SK-N-SH (cell line): ENCODE results near the gene INTS6L. TPM values are rescaled to one million over a fixed set of nuclear protein-coding genes. Genes with fewer than 3 reads are reported as not detected.

Experiments used
- CTCF ChIA-PET: fragments of 300-600, 350-600 bp; formaldehyde crosslinking; extraction: SDS; loops from one replicate; lab custom pipeline; 2021; lab: Yijun Ruan, JAX
- POLR2A ChIA-PET: fragments of 350-600 bp; sonication (Branson Sonifier 250); formaldehyde crosslinking; extraction: SDS; loops from one replicate; lab custom pipeline; 2020; ENCODE audit warnings: antibody characterized with exemption, inconsistent platforms; lab: Yijun Ruan, JAX
- DNase-seq: peaks from one replicate; pipeline ENCODE4 v3.0.0; 2012
- H2AFZ ChIP-seq: fragments of 200-600 bp; sonication (generic); 2 replicates; pipeline ENCODE4 v1.8.1; 2016; ENCODE audit warnings: antibody characterized with exemption, mild to moderate bottlenecking, low read depth
- H3F3A ChIP-seq: fragments of 200-600 bp; sonication (generic); replicated peaks from 2 replicates; pipeline ENCODE3; 2016; ENCODE audit warnings: antibody characterized with exemption, mild to moderate bottlenecking; ENCODE audit not compliant: insufficient read depth
- H3K27ac ChIP-seq, 2 experiments: fragments of 200-500 bp in 1 of 2; fragments of 200-600 bp in 1 of 2; sonication (Bioruptor generic) in 1 of 2; sonication (generic), shearing (Covaris generic) in 1 of 2; 2 replicates each; pipeline versions ENCODE4 v1.5.1 to v1.6.1; 2014 to 2016; ENCODE audit warnings: low read depth in 2 of 2, inconsistent platforms in 1 of 2, low read length in 1 of 2, mild to moderate bottlenecking in 1 of 2, mixed read lengths in 1 of 2
- H3K27me3 ChIP-seq: fragments of 200-600 bp; sonication (generic), shearing (Covaris generic); 2 replicates; pipeline ENCODE4 v1.6.1; 2016; ENCODE audit warnings: mixed run types; ENCODE audit not compliant: insufficient read depth
- H3K36me3 ChIP-seq, 2 experiments: fragments of 200-500 bp in 1 of 2; fragments of 200-600 bp in 1 of 2; sonication (Bioruptor generic) in 1 of 2; sonication (generic) in 1 of 2; replicated peaks in 1 of 2; 2 replicates each; pipeline versions ENCODE3 to v1.5.1; 2014 to 2016; ENCODE audit warnings: low read length in 1 of 2, mild to moderate bottlenecking in 1 of 2; ENCODE audit not compliant: insufficient read depth in 2 of 2, control insufficient read depth in 1 of 2
- H3K4me1 ChIP-seq, 2 experiments: fragments of 200-500 bp in 1 of 2; fragments of 200-600 bp in 1 of 2; sonication (Bioruptor generic) in 1 of 2; sonication (generic), shearing (Covaris generic) in 1 of 2; 2 replicates each; pipeline versions ENCODE4 v1.5.1 to v1.6.1; 2014 to 2016; ENCODE audit warnings: low read depth in 1 of 2, low read length in 1 of 2, mixed run types in 1 of 2; ENCODE audit not compliant: insufficient read depth in 2 of 2, control insufficient read depth in 1 of 2
- H3K4me2 ChIP-seq: fragments of 200-600 bp; sonication (generic), shearing (Covaris generic); 2 replicates; pipeline ENCODE4 v1.6.1; 2017; ENCODE audit warnings: mixed run types
- H3K4me3 ChIP-seq, 2 experiments: fragments of 200-500 bp in 1 of 2; fragments of 200-600 bp in 1 of 2; sonication (Bioruptor generic) in 1 of 2; sonication (generic), shearing (Covaris generic) in 1 of 2; 2 replicates each; pipeline versions ENCODE4 v1.5.1 to v1.8.1; 2014 to 2016; ENCODE audit warnings: low read depth in 2 of 2, inconsistent platforms in 1 of 2, low read length in 1 of 2, mild to moderate bottlenecking in 1 of 2, mixed read lengths in 1 of 2, moderate library complexity in 1 of 2
- H3K79me2 ChIP-seq: fragments of 200-600 bp; sonication (generic); 2 replicates; pipeline ENCODE4 v1.8.1; 2017; ENCODE audit warnings: mild to moderate bottlenecking; ENCODE audit not compliant: insufficient read depth
- H3K9ac ChIP-seq: fragments of 200-600 bp; sonication (generic); 2 replicates; pipeline ENCODE4 v1.6.1; 2017; ENCODE audit warnings: mixed run types
- H3K9me2 ChIP-seq: fragments of 200-600 bp; sonication (generic); 2 replicates; pipeline ENCODE4 v1.6.1; 2017; ENCODE audit warnings: mixed run types
- H3K9me3 ChIP-seq: fragments of 200-600 bp; sonication (generic); 2 replicates; pipeline ENCODE4 v1.6.1; 2017; ENCODE audit warnings: mixed run types, mild to moderate bottlenecking, moderate library complexity
- H4K20me1 ChIP-seq: fragments of 200-600 bp; sonication (generic); 2 replicates; pipeline ENCODE4 v1.6.1; 2017; ENCODE audit warnings: mild to moderate bottlenecking, mixed run types; ENCODE audit not compliant: insufficient read depth
- CTCF ChIP-seq: fragments of 200-600 bp; sonication (generic); IDR thresholded peaks from 2 replicates; pipeline ENCODE4 v1.6.1; 2017; ENCODE audit warnings: antibody characterized with exemption, mild to moderate bottlenecking, moderate library complexity
- FOSL2 ChIP-seq: IDR thresholded peaks from 2 replicates; pipeline ENCODE4 v1.4.0; 2012; ENCODE audit warnings: low read depth, mild to moderate bottlenecking, moderate library complexity, borderline replicate concordance
- FOXJ3 ChIP-seq: sonication (generic); formaldehyde crosslinking; IDR thresholded peaks from 2 replicates; pipeline ENCODE4 v1.5.1; 2020; ENCODE audit warnings: mild to moderate bottlenecking, missing genetic modification reagents
- MXI1 ChIP-seq: IDR thresholded peaks from 2 replicates; pipeline ENCODE4 v1.6.1; 2012; ENCODE audit warnings: mild to moderate bottlenecking, low read depth, low read length, improper control_type of control experiment
- POLR2AphosphoS5 ChIP-seq: IDR thresholded peaks from 2 replicates; pipeline ENCODE4 v1.6.1; 2012; ENCODE audit warnings: low read depth, low read length
- RAD21 ChIP-seq: IDR thresholded peaks from 2 replicates; pipeline ENCODE4 v1.6.1; 2012; ENCODE audit warnings: mild to moderate bottlenecking, low read length
- RCOR1 ChIP-seq: fragments of 150-350 bp; IDR thresholded peaks from 2 replicates; pipeline ENCODE4 v1.6.1; 2017; ENCODE audit warnings: antibody characterized with exemption, low read length
- RXRA ChIP-seq: IDR thresholded peaks from 2 replicates; pipeline ENCODE4 v1.4.0; 2012; ENCODE audit warnings: low read depth, mild to moderate bottlenecking, borderline replicate concordance
- SMC3 ChIP-seq: IDR thresholded peaks from 2 replicates; pipeline ENCODE4 v1.6.1; 2012; ENCODE audit warnings: low read depth, low read length, improper control_type of control experiment
- TEAD4 ChIP-seq: IDR thresholded peaks from 2 replicates; pipeline ENCODE4 v1.4.0; 2012; ENCODE audit warnings: mild to moderate bottlenecking, borderline replicate concordance; ENCODE audit not compliant: insufficient read depth
- USF2 ChIP-seq: fragments of 150-350 bp; IDR thresholded peaks from 2 replicates; pipeline ENCODE4 v1.6.1; 2017; ENCODE audit warnings: antibody characterized with exemption, low read length, low read depth, borderline replicate concordance
- WGBS: methylation state at CpG from one replicate; pipeline ENCODE4 v1.1.6; 2017; ENCODE audit warnings: low lambda C conversion rate; 5-methylcytosine and 5-hydroxymethylcytosine counted together
- polyA plus RNA-seq, 3 experiments: library from polyadenylated mRNA; depleted of rRNA; stranded (reverse); fragments of >200 nt; gene quantifications; 2 replicates each; pipeline ENCODE4 v1.2.3, GENCODE V29; 2012

The INTS6L gene
- polyA plus RNA-seq, 1 of the 3 experiments (the other 2 are of a cell fraction) = 2.0 TPM

GRCh38 chrX:135572436-135572835 is 52.0 kb downstream of the INTS6L start:
- H3K36me3 ChIP-seq = no peaks in the 10 kb centered on the region
- no peak overlapping the region for H2AFZ ChIP-seq
- no peak overlapping the region for H3K4me2 ChIP-seq
- H3K4me3 ChIP-seq = no peak overlapping the region
- no peaks in the 10 kb centered on the region for H3K9me3 ChIP-seq
- H3K9me2 ChIP-seq = no peaks in the 10 kb centered on the region
- H3K9ac ChIP-seq = no peak overlapping the region
- no peaks in the 10 kb centered on the region for H3K27me3 ChIP-seq
- TF ChIP-seq FOXJ3 (CRISPR knock-in tag) = no peak
- TF ChIP-seq RXRA = no peak
- no peak for TF ChIP-seq RCOR1
- no peak for TF ChIP-seq POLR2AphosphoS5
- peak; percentile 51 for TF ChIP-seq RAD21
- TF ChIP-seq SMC3 = 0 out of 2 replicates have a peak, but pooled peaks have one; percentile 2
- peak; percentile 70 for TF ChIP-seq CTCF
- CTCF ChIA-PET = interaction anchor here (1.2 to 2.3 kb wide), 3 partner anchors 11 to 109 kb away, joined by 3 to 9 read pairs (median 5); no protein-coding TSS in a partner anchor
- H3K4me1 ChIP-seq = no peaks in the 10 kb centered on the region
- 40% methylated on average over 2 of the region's 2 CpGs for WGBS
- no peaks in the 10 kb centered on the region for H4K20me1 ChIP-seq
- DNase-seq = peak; percentile 3
- H3K79me2 ChIP-seq = no peaks in the 10 kb centered on the region
- POLR2A ChIA-PET = no interaction called here
- no peak overlapping the region for H3K27ac ChIP-seq
- H3F3A ChIP-seq = no peaks in the 10 kb centered on the region

GRCh38 chrX:135581496-135581895 is 61.0 kb downstream of the INTS6L start:
- Histone ChIP-seq H3K4me1 (no peaks in the 10 kb centered on the region), H3K9ac (no peak overlapping the region), H3F3A (no peaks in the 10 kb centered on the region), H3K36me3 (no peaks in the 10 kb centered on the region), H3K27ac (no peak overlapping the region), H3K4me2 (no peak overlapping the region), H3K9me3 (no peaks in the 10 kb centered on the region), H2AFZ (no peak overlapping the region), H4K20me1 (no peaks in the 10 kb centered on the region), H3K79me2 (no peaks in the 10 kb centered on the region), H3K4me3 (no peak overlapping the region)
- no peak for DNase-seq
- 35% methylated on average over 2 of the region's 2 CpGs for WGBS
- CTCF ChIA-PET = no interaction called here
- TF ChIP-seq FOXJ3 (CRISPR knock-in tag) = no peak
- TF ChIP-seq RAD21 = no peak
- no peak for TF ChIP-seq FOSL2
- no peak for TF ChIP-seq USF2
- TF ChIP-seq TEAD4 = no peak
- no peak for TF ChIP-seq MXI1
- TF ChIP-seq, all 33 proteins: peak for 0
- H3K27me3 ChIP-seq = no peaks in the 10 kb centered on the region; the same call in 1 of the 2 replicates
- POLR2A ChIA-PET = no interaction called here
- H3K9me2 ChIP-seq = no peaks in the 10 kb centered on the region
